K562 (cell line): Measurements from ENCODE around the gene CLCN1. TPM values are rescaled to one million over a fixed set of nuclear protein-coding genes. Genes with fewer than 3 reads are reported as not detected.

Experiments
- CEBPB ChIP-seq: fragments of 450-650 bp; IDR thresholded peaks from 2 replicates; pipeline ENCODE4 v1.6.1; 2016; ENCODE audit warnings: missing genetic modification characterization, missing compliant biosample characterization
- CREM ChIP-seq: IDR thresholded peaks from 2 replicates; pipeline ENCODE4 v1.6.1; 2014; ENCODE audit warnings: antibody characterized with exemption, low read depth
- CTBP1 ChIP-seq: fragments of 450-650 bp; IDR thresholded peaks from 2 replicates; pipeline ENCODE4 v1.6.1; 2016; ENCODE audit warnings: borderline replicate concordance
- EHMT2 ChIP-seq: fragments of 450-650 bp; IDR thresholded peaks from 2 replicates; pipeline ENCODE4 v1.6.1; 2018; ENCODE audit warnings: antibody characterized with exemption
- ELF4 ChIP-seq: fragments of 450-650 bp; formaldehyde crosslinking; IDR thresholded peaks from 2 replicates; pipeline ENCODE4 v1.4.0; 2022; ENCODE audit warnings: missing genetic modification characterization
- ETS1 ChIP-seq: conservative IDR thresholded peaks from 2 replicates; pipeline ENCODE4 v1.6.1; 2011; ENCODE audit warnings: low read depth, mild to moderate bottlenecking, low read length; ENCODE audit not compliant: control insufficient read depth
- ILF3 ChIP-seq: fragments of 450-650 bp; IDR thresholded peaks from 2 replicates; pipeline ENCODE4 v1.6.1; 2018; ENCODE audit warnings: antibody characterized with exemption, mild to moderate bottlenecking, moderate library complexity, borderline replicate concordance
- MECOM ChIP-seq: fragments of 250-450 bp; sonication (Bioruptor Pico); IDR thresholded peaks from 2 replicates; pipeline ENCODE4 v1.8.0; 2022; ENCODE audit warnings: inconsistent platforms
- MEF2A ChIP-seq: IDR thresholded peaks from 2 replicates; pipeline ENCODE4 v1.6.1; 2011; ENCODE audit warnings: low read depth, mild to moderate bottlenecking, low read length, moderate library complexity; ENCODE audit not compliant: control insufficient read depth
- NFIC ChIP-seq: fragments of 450-650 bp; IDR thresholded peaks from 2 replicates; pipeline ENCODE4 v1.6.1; 2017; ENCODE audit warnings: mild to moderate bottlenecking, inconsistent platforms
- PHTF2 ChIP-seq: fragments of 250-450 bp; sonication (Bioruptor Pico); IDR thresholded peaks from 2 replicates; pipeline ENCODE4 v1.5.0; 2021; ENCODE audit warnings: mild to moderate bottlenecking
- POLR2AphosphoS2 ChIP-seq: IDR thresholded peaks from 2 replicates; pipeline ENCODE4 v1.6.1; 2012; ENCODE audit warnings: low read length, improper control_type of control experiment
- PTRF ChIP-seq: fragments of 450-650 bp; IDR thresholded peaks from 2 replicates; pipeline ENCODE4 v1.6.1; 2016; ENCODE audit warnings: mild to moderate bottlenecking, missing genetic modification characterization, missing compliant biosample characterization
- PURB ChIP-seq: sonication (generic); formaldehyde crosslinking; IDR thresholded peaks from 2 replicates; pipeline ENCODE4 v1.9.0; 2021; ENCODE audit warnings: low read depth, mild to moderate bottlenecking, missing genetic modification reagents
- SNRNP70 ChIP-seq: fragments of 200-400 bp; formaldehyde crosslinking; optimal IDR thresholded peaks from 2 replicates; pipeline ENCODE3; 2017; ENCODE audit warnings: low read depth, low read length
- STAT5A ChIP-seq: IDR thresholded peaks from 2 replicates; pipeline ENCODE4 v1.6.1; 2012; ENCODE audit warnings: low read length, inconsistent platforms, borderline replicate concordance
- TARDBP ChIP-seq: fragments of 450-650 bp; IDR thresholded peaks from 2 replicates; pipeline ENCODE4 v1.6.1; 2016
- TRIM25 ChIP-seq: fragments of 450-650 bp; IDR thresholded peaks from 2 replicates; pipeline ENCODE4 v1.7.0; 2016; ENCODE audit warnings: borderline replicate concordance
- ZNF384 ChIP-seq: IDR thresholded peaks from 2 replicates; pipeline ENCODE4 v1.6.1; 2012; ENCODE audit warnings: low read depth, low read length, improper control_type of control experiment
- ZNF785 ChIP-seq: fragments of 250-450 bp; sonication (Bioruptor Pico); IDR thresholded peaks from 2 replicates; pipeline ENCODE4 v1.4.0; 2020; ENCODE audit warnings: mild to moderate bottlenecking
- ZSCAN32 ChIP-seq: fragments of 450-650 bp; formaldehyde crosslinking; IDR thresholded peaks from 2 replicates; pipeline ENCODE4 v1.4.0; 2020; ENCODE audit warnings: mild to moderate bottlenecking, moderate library complexity
- polyA plus RNA-seq, 8 experiments: library from polyadenylated mRNA; depleted of rRNA in 4 of 8; stranded (reverse) in 5 of 8; unstranded in 3 of 8; fragments of >200 nt; fragmentation: Nextera tagmentation in 2 of 8; fragmentation: Illumina TruSeq in 1 of 8; extraction: Ambion mirVana in 2 of 8; extraction: Trizol in 1 of 8; gene quantifications; 2 replicates each; pipeline versions ENCODE4 v1.2.1 to v1.2.3, GENCODE V29; 2011 to 2014; ENCODE audit warnings: inconsistent platforms in 1 of 8, missing spikeins in 1 of 8
- total RNA-seq, 7 experiments: library from RNA; depleted of rRNA in 6 of 7; stranded (reverse); fragments of >200 nt in 6 of 7; fragmentation: Illumina TruSeq in 2 of 7; extraction: Trizol in 2 of 7; gene quantifications; 2 replicates each; pipeline versions ENCODE4 v1.2.1 to v1.2.3, GENCODE V29; 2011 to 2021; ENCODE audit warnings: low replicate concordance in 1 of 7
- TF ChIP-seq, protein P1 (sequence below): sonication (generic); formaldehyde crosslinking; IDR thresholded peaks from 2 replicates; pipeline ENCODE4 v1.8.0; 2022; ENCODE audit warnings: mild to moderate bottlenecking, missing genetic modification reagents
- TF ChIP-seq, protein P2 (sequence below): fragments of 250-450 bp; sonication (Bioruptor Pico); IDR thresholded peaks from 2 replicates; pipeline ENCODE4 v1.4.0; 2020; ENCODE audit warnings: mild to moderate bottlenecking, moderate library complexity, borderline replicate concordance

The CLCN1 gene
- total and polyA plus RNA-seq, 9 of the 15 experiments (the other 6 are each of a cell fraction or from before 2014, with no cell fraction given) = 0.01 to 0.11 (median 0.04) TPM; not detected in 4

DNA sequence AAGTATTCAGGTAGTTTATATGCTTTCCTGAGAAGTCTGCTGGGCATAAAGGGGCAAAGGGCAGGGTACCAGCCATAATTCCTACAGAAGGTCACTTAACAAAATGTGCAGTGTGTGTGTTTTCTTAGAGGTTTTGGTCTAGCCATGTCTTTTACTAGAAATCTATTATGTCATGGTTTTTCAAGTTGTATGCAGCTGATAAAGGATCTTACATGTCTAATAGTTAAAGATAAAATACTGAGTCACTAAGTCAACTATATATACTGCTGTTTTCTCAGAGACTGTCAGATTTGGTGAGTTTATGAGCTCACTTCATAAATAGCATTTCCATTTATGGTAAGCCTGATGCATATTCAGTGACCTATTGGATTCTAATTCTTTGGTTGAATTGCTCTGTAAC, 20.0 kb upstream of the CLCN1 start (continued):
- TF ChIP-seq POLR2AphosphoS2 (no peak), TRIM25 (no peak), ZSCAN32 (CRISPR knock-in tag) (no peak), PURB (CRISPR knock-in tag) (no peak), EHMT2 (no peak), PHTF2 (CRISPR knock-in tag) (no peak), MECOM (CRISPR knock-in tag) (no peak), ETS1 (no peak), ZNF384 (no peak), CREM (no peak), CTBP1 (no peak), TARDBP (no peak), STAT5A (no peak), ELF4 (CRISPR knock-in tag) (no peak), SNRNP70 (no peak), CEBPB (no peak), MEF2A (no peak), PTRF (no peak), NFIC (no peak), ZNF785 (CRISPR knock-in tag) (no peak), ILF3 (no peak)
- TF ChIP-seq, protein P1, sequence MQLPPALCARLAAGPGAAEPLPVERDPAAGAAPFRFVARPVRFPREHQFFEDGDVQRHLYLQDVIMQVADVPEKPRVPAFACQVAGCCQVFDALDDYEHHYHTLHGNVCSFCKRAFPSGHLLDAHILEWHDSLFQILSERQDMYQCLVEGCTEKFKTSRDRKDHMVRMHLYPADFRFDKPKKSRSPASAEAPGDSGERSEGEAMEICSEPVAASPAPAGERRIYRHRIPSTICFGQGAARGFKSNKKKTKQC = no peak
- TF ChIP-seq, protein P2, sequence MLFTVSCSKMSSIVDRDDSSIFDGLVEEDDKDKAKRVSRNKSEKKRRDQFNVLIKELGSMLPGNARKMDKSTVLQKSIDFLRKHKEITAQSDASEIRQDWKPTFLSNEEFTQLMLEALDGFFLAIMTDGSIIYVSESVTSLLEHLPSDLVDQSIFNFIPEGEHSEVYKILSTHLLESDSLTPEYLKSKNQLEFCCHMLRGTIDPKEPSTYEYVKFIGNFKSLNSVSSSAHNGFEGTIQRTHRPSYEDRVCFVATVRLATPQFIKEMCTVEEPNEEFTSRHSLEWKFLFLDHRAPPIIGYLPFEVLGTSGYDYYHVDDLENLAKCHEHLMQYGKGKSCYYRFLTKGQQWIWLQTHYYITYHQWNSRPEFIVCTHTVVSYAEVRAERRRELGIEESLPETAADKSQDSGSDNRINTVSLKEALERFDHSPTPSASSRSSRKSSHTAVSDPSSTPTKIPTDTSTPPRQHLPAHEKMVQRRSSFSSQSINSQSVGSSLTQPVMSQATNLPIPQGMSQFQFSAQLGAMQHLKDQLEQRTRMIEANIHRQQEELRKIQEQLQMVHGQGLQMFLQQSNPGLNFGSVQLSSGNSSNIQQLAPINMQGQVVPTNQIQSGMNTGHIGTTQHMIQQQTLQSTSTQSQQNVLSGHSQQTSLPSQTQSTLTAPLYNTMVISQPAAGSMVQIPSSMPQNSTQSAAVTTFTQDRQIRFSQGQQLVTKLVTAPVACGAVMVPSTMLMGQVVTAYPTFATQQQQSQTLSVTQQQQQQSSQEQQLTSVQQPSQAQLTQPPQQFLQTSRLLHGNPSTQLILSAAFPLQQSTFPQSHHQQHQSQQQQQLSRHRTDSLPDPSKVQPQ (CRISPR knock-in tag) = no peak
